HepG2 (cell line): ENCODE results near the gene MYO1G. TPM values are rescaled to one million over a fixed set of nuclear protein-coding genes. Genes with fewer than 3 reads are reported as not detected.

ENCODE experiments used
- ATAC-seq: fragments of 200-7000 bp; cut with Tn5 transposase; 3 replicates; pipeline ENCODE4 v1.9.1; 2020; ENCODE audit warnings: mild to moderate bottlenecking, moderate library complexity
- BruUV-seq: library from RNA; stranded (reverse); fragments of 400-500 nt; replicated peaks from 2 replicates; lab custom pipeline; 2021; lab: Mats Ljungman, UMichigan
- CTCF ChIA-PET: fragments of 300-600 bp; formaldehyde crosslinking; extraction: SDS; loops from one replicate; lab custom pipeline; 2021; ENCODE audit warnings: low total read pairs, inconsistent platforms, low intra/inter-chr PET ratio; lab: Yijun Ruan, JAX
- POLR2A ChIA-PET: fragments of 350-600 bp; sonication (Branson Sonifier 250); formaldehyde crosslinking; loops from one replicate; lab custom pipeline; 2020; ENCODE audit warnings: antibody characterized with exemption, inconsistent platforms; lab: Yijun Ruan, JAX
- DNase-seq: peaks from one replicate; pipeline ENCODE4 v3.0.0-alpha.2; 2015; ENCODE audit warnings: low spot score
- FAIRE-seq: peaks from 3 replicates; lab custom pipeline; 2011; peaks lifted over from hg19 to GRCh38; lab: Jason Lieb, UNC
- H2AFZ ChIP-seq: one replicate; pipeline ENCODE4 v1.6.1; 2011; ENCODE audit warnings: low read length, inconsistent platforms
- H3K27ac ChIP-seq: fragments of 300-600 bp; 3 replicates; pipeline ENCODE4 v1.8.0; 2011; ENCODE audit warnings: mixed run types, mild to moderate bottlenecking, mixed read lengths, low read length, inconsistent platforms; ENCODE audit not compliant: insufficient read depth; ENCODE audit errors: extremely low read length
- H3K27me3 ChIP-seq, 2 experiments: fragments of 200-600 bp in 1 of 2; 2 replicates in 1 of 2; 3 replicates in 1 of 2; pipeline versions ENCODE4 v1.6.0 to v1.8.0; 2011; ENCODE audit warnings: low read length in 2 of 2, mild to moderate bottlenecking in 2 of 2, moderate library complexity in 2 of 2, inconsistent platforms in 1 of 2; ENCODE audit not compliant: insufficient read depth in 2 of 2, control insufficient read depth in 1 of 2
- H3K36me3 ChIP-seq, 2 experiments: fragments of 200-600 bp in 1 of 2; replicated peaks in 1 of 2; 2 replicates in 1 of 2; 3 replicates in 1 of 2; pipeline versions ENCODE4 v1.5.1 to v1.8.0; 2011; ENCODE audit warnings: low read length in 2 of 2, inconsistent platforms in 1 of 2; ENCODE audit not compliant: insufficient read depth in 2 of 2, control insufficient read depth in 1 of 2
- H3K4me1 ChIP-seq: 2 replicates; pipeline ENCODE4 v1.5.1; 2012; ENCODE audit warnings: low read length, inconsistent platforms; ENCODE audit not compliant: insufficient read depth
- H3K4me2 ChIP-seq: 2 replicates; pipeline ENCODE4 v1.6.0; 2011; ENCODE audit warnings: low read depth, low read length, inconsistent platforms
- H3K4me3 ChIP-seq, 3 experiments: fragments of 200-600 bp in 1 of 3; sonication (generic), shearing (Covaris generic) in 1 of 3; replicated peaks in 1 of 3; 2 replicates each; pipeline ENCODE4 v1.5.1; 2011 to 2016; ENCODE audit warnings: low read length in 3 of 3, inconsistent platforms in 2 of 3, low read depth in 2 of 3, mild to moderate bottlenecking in 2 of 3, control low read depth in 1 of 3, mixed read lengths in 1 of 3; ENCODE audit not compliant: insufficient read depth in 1 of 3
- H3K79me2 ChIP-seq: one replicate; pipeline ENCODE4 v1.6.1; 2011; ENCODE audit warnings: low read length, inconsistent platforms; ENCODE audit not compliant: insufficient read depth
- H3K9ac ChIP-seq: 2 replicates; pipeline ENCODE4 v1.6.0; 2011; ENCODE audit warnings: mild to moderate bottlenecking, low read depth, low read length, inconsistent platforms; ENCODE audit not compliant: insufficient read depth
- H3K9me3 ChIP-seq: 2 replicates; pipeline ENCODE4 v1.5.1; 2012; ENCODE audit warnings: mild to moderate bottlenecking, low read length
- H4K20me1 ChIP-seq: 2 replicates; pipeline ENCODE4 v1.6.0; 2011; ENCODE audit warnings: inconsistent platforms, mild to moderate bottlenecking, low read length, moderate library complexity; ENCODE audit not compliant: insufficient read depth
- FOXK1 ChIP-seq: sonication (generic); formaldehyde crosslinking; IDR thresholded peaks from 2 replicates; pipeline ENCODE4 v1.4.0; 2020; ENCODE audit warnings: low read depth, missing genetic modification reagents, borderline replicate concordance
- GTF2F1 ChIP-seq: fragments of 150-350 bp; IDR thresholded peaks from 2 replicates; pipeline ENCODE4 v1.6.1; 2014; ENCODE audit warnings: low read length
- HNRNPL ChIP-seq: fragments of 200-400 bp; formaldehyde crosslinking; IDR thresholded peaks from 2 replicates; pipeline ENCODE4 v1.6.1; 2017; ENCODE audit warnings: mild to moderate bottlenecking, low read depth, low read length
- HNRNPUL1 ChIP-seq: fragments of 200-400 bp; formaldehyde crosslinking; IDR thresholded peaks from 2 replicates; pipeline ENCODE4 v1.6.1; 2017; ENCODE audit warnings: low read depth, mild to moderate bottlenecking, low read length, moderate library complexity
- KLF11 ChIP-seq: IDR thresholded peaks from 2 replicates; pipeline ENCODE4 v1.6.1; 2016; ENCODE audit warnings: missing compliant biosample characterization
- MAFF ChIP-seq: IDR thresholded peaks from 2 replicates; pipeline ENCODE4 v1.6.1; 2011; ENCODE audit warnings: low read depth, low read length, improper control_type of control experiment
- MIER3 ChIP-seq: IDR thresholded peaks from 2 replicates; pipeline ENCODE4 v1.6.1; 2016; ENCODE audit warnings: missing compliant biosample characterization, borderline replicate concordance
- NR2F2 ChIP-seq: IDR thresholded peaks from 2 replicates; pipeline ENCODE4 v1.6.1; 2012; ENCODE audit warnings: low read depth, inconsistent platforms, borderline replicate concordance
- ZBTB38 ChIP-seq: sonication (generic); formaldehyde crosslinking; IDR thresholded peaks from 2 replicates; pipeline ENCODE4 v1.5.1; 2020; ENCODE audit warnings: mild to moderate bottlenecking, missing genetic modification reagents
- ZNF292 ChIP-seq: sonication (generic); formaldehyde crosslinking; IDR thresholded peaks from 2 replicates; pipeline ENCODE4 v1.8.1; 2022; ENCODE audit warnings: mild to moderate bottlenecking, low read depth, missing genetic modification reagents, borderline replicate concordance
- ZNF30 ChIP-seq: sonication (generic); formaldehyde crosslinking; IDR thresholded peaks from 2 replicates; pipeline ENCODE4 v1.5.0; 2020; ENCODE audit warnings: mild to moderate bottlenecking, missing genetic modification reagents
- ZNF496 ChIP-seq: sonication (generic); formaldehyde crosslinking; IDR thresholded peaks from 2 replicates; pipeline ENCODE4 v1.8.1; 2023; ENCODE audit warnings: mild to moderate bottlenecking, moderate library complexity, missing genetic modification reagents; ENCODE audit not compliant: insufficient replicate concordance
- ZNF782 ChIP-seq: sonication (generic); formaldehyde crosslinking; IDR thresholded peaks from 2 replicates; pipeline ENCODE4 v1.4.0; 2020; ENCODE audit warnings: missing genetic modification reagents, mild to moderate bottlenecking, borderline replicate concordance
- ZZZ3 ChIP-seq: sonication (generic); formaldehyde crosslinking; IDR thresholded peaks from 2 replicates; pipeline ENCODE4 v1.4.0; 2020; ENCODE audit warnings: missing genetic modification reagents, mild to moderate bottlenecking, borderline replicate concordance
- WGBS: methylation state at CpG from one replicate; pipeline ENCODE4 v1.1.6; 2017; ENCODE audit warnings: low lambda C conversion rate; 5-methylcytosine and 5-hydroxymethylcytosine counted together
- in situ Hi-C: cut with HindIII; loops from 2 replicates; pipeline ENCODE4 v1.10.0; 2017; ENCODE audit warnings: low pct_unique_long_range_greater_than_20kb; ENCODE audit not compliant: extremely low pct_ligation_motif_present
- intact Hi-C: fragments of 100-400 bp; cut with micrococcal nuclease; formaldehyde crosslinking; loops from one replicate; pipeline ENCODE4 v1.10.0; 2022; ENCODE audit not compliant: unreplicated experiment
- polyA plus RNA-seq, 8 experiments: library from polyadenylated mRNA; depleted of rRNA in 3 of 8; stranded (reverse) in 7 of 8; unstranded in 1 of 8; fragments of >200 nt; fragmentation: Illumina TruSeq in 4 of 8; extraction: Trizol in 4 of 8; gene quantifications; 2 replicates each; pipeline versions ENCODE4 v1.2.1 to v1.2.3, GENCODE V29; 2011 to 2016; ENCODE audit warnings: low read depth in 4 of 8, missing spikeins in 1 of 8, mixed read lengths in 1 of 8; ENCODE audit not compliant: insufficient read depth in 1 of 8
- total RNA-seq, 5 experiments: library from RNA; depleted of rRNA; stranded (reverse); fragments of >200 nt; fragmentation: Illumina TruSeq; extraction: Trizol; gene quantifications; 2 replicates each; pipeline ENCODE4 v1.2.3, GENCODE V29; 2016; ENCODE audit warnings: low read depth in 1 of 5
- TF ChIP-seq, protein P1 (sequence below): sonication (generic); formaldehyde crosslinking; IDR thresholded peaks from 2 replicates; pipeline ENCODE4 v1.4.0; 2020; ENCODE audit warnings: missing genetic modification reagents, borderline replicate concordance
- TF ChIP-seq, protein P2 (sequence below): sonication (generic); formaldehyde crosslinking; IDR thresholded peaks from 2 replicates; pipeline ENCODE4 v1.4.0; 2020; ENCODE audit warnings: missing genetic modification reagents
- TF ChIP-seq, protein P3 (sequence below): sonication (generic); formaldehyde crosslinking; IDR thresholded peaks from 2 replicates; pipeline ENCODE4 v1.8.1; 2023; ENCODE audit warnings: missing genetic modification reagents, inconsistent platforms, borderline replicate concordance

The MYO1G gene
- total and polyA plus RNA-seq, 2 of the 13 experiments (the other 11 are each of a cell fraction or from before 2014, with no cell fraction given) = 0.29 to 1.1 TPM

DNA sequence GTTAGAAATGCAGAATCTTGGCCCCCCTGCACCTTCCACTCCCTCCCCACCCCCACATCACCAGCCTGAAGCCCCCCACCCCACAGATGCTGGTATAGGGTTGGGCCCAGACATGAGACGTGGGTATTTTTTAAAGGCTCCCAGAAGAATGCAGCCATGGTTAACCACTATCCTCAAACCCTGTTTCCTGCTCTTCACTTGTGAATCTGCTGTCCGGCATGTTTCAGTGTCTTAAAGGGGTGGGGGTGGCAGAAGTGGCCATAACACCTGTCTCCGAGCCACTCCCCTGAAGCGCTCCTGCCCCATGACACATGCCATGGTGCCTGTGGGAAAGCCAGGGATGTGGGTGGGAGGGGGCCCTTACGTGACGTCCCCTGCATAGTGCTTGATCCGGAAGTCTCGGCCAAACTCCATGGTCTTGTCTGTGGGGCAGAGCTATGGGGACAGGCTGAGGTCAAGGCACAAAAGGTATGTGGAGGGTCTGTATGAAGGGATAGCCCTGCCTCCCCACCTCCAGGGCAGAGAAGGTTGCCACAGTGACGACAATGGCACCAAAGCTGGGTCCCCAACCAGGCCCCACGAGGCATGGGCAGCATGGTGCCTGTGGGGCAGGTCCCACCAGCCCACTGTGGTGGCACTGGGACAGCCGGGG lies 9.6 kb downstream of the MYO1G start:
- no peak for ATAC-seq
- Histone ChIP-seq H3K4me3 (no peak overlapping the region), H3K9ac (no peak overlapping the region)
- no peak for FAIRE-seq
- DNase-seq = no peak
- WGBS = 81% methylated on average over 4 of the region's 11 CpGs
- TF ChIP-seq HNRNPL = no peak
- no peak for TF ChIP-seq NR2F2
- TF ChIP-seq MIER3 (CRISPR knock-in tag) = no peak
- no peak for TF ChIP-seq KLF11 (CRISPR knock-in tag)
- TF ChIP-seq ZNF782 = no peak
- TF ChIP-seq, protein P1, sequence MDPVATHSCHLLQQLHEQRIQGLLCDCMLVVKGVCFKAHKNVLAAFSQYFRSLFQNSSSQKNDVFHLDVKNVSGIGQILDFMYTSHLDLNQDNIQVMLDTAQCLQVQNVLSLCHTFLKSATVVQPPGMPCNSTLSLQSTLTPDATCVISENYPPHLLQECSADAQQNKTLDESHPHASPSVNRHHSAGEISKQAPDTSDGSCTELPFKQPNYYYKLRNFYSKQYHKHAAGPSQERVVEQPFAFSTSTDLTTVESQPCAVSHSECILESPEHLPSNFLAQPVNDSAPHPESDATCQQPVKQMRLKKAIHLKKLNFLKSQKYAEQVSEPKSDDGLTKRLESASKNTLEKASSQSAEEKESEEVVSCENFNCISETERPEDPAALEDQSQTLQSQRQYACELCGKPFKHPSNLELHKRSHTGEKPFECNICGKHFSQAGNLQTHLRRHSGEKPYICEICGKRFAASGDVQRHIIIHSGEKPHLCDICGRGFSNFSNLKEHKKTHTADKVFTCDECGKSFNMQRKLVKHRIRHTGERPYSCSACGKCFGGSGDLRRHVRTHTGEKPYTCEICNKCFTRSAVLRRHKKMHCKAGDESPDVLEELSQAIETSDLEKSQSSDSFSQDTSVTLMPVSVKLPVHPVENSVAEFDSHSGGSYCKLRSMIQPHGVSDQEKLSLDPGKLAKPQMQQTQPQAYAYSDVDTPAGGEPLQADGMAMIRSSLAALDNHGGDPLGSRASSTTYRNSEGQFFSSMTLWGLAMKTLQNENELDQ (CRISPR knock-in tag) = no peak
- TF ChIP-seq FOXK1 = no peak
- no peak for TF ChIP-seq ZNF496 (CRISPR knock-in tag)
- no peak for TF ChIP-seq ZNF292 (CRISPR knock-in tag)
- TF ChIP-seq GTF2F1 = no peak
- TF ChIP-seq MAFF = no peak
- TF ChIP-seq, protein P2, sequence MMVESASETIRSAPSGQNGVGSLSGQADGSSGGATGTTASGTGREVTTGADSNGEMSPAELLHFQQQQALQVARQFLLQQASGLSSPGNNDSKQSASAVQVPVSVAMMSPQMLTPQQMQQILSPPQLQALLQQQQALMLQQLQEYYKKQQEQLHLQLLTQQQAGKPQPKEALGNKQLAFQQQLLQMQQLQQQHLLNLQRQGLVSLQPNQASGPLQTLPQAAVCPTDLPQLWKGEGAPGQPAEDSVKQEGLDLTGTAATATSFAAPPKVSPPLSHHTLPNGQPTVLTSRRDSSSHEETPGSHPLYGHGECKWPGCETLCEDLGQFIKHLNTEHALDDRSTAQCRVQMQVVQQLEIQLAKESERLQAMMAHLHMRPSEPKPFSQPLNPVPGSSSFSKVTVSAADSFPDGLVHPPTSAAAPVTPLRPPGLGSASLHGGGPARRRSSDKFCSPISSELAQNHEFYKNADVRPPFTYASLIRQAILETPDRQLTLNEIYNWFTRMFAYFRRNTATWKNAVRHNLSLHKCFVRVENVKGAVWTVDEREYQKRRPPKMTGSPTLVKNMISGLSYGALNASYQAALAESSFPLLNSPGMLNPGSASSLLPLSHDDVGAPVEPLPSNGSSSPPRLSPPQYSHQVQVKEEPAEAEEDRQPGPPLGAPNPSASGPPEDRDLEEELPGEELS = no peak
- no peak for TF ChIP-seq ZBTB38 (CRISPR knock-in tag)
- TF ChIP-seq ZNF30 (CRISPR knock-in tag) = no peak
- TF ChIP-seq, protein P3, sequence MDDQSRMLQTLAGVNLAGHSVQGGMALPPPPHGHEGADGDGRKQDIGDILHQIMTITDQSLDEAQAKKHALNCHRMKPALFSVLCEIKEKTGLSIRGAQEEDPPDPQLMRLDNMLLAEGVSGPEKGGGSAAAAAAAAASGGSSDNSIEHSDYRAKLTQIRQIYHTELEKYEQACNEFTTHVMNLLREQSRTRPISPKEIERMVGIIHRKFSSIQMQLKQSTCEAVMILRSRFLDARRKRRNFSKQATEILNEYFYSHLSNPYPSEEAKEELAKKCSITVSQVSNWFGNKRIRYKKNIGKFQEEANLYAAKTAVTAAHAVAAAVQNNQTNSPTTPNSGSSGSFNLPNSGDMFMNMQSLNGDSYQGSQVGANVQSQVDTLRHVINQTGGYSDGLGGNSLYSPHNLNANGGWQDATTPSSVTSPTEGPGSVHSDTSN (CRISPR knock-in tag) = no peak
- TF ChIP-seq HNRNPUL1 = no peak
- TF ChIP-seq ZZZ3 = no peak
- TF ChIP-seq, all 625 proteins: peak for 0
- no peaks in the 10 kb centered on the region for H3K36me3 ChIP-seq
- H4K20me1 ChIP-seq = no peaks in the 10 kb centered on the region
- H3K9me3 ChIP-seq = no peaks in the 10 kb centered on the region
- in situ Hi-C loops = loop anchor here (5.0 to 25.0 kb wide), 2 partner anchors 168 to 293 kb away; no protein-coding TSS in a partner anchor
- H3K4me1 ChIP-seq = peaks cover 73% of the 10 kb centered on the region
- H3K27me3 ChIP-seq = no peaks in the 10 kb centered on the region
- H3K79me2 ChIP-seq = no peaks in the 10 kb centered on the region
- H3K4me2 ChIP-seq = no peak overlapping the region
- H3K27ac ChIP-seq = no peak overlapping the region
- ChIA-PET CTCF (interaction anchor here (5.0 kb wide), 1 partner anchor 166 kb away, joined by 35 read pairs; no protein-coding TSS in a partner anchor), POLR2A (no interaction called here)
- intact Hi-C loops = no loop called here
- no peak overlapping the region for H2AFZ ChIP-seq
- no TSS peak for BruUV-seq
